ENCODE results near the gene PEX19. TPM values are rescaled to one million over a fixed set of nuclear protein-coding genes. Genes with fewer than 3 reads are reported as not detected.

Gene PEX19, protein sequence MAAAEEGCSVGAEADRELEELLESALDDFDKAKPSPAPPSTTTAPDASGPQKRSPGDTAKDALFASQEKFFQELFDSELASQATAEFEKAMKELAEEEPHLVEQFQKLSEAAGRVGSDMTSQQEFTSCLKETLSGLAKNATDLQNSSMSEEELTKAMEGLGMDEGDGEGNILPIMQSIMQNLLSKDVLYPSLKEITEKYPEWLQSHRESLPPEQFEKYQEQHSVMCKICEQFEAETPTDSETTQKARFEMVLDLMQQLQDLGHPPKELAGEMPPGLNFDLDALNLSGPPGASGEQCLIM
- total RNA-seq = 10 to 100 TPM; 15.6 to 18.5 TPM

DNA sequence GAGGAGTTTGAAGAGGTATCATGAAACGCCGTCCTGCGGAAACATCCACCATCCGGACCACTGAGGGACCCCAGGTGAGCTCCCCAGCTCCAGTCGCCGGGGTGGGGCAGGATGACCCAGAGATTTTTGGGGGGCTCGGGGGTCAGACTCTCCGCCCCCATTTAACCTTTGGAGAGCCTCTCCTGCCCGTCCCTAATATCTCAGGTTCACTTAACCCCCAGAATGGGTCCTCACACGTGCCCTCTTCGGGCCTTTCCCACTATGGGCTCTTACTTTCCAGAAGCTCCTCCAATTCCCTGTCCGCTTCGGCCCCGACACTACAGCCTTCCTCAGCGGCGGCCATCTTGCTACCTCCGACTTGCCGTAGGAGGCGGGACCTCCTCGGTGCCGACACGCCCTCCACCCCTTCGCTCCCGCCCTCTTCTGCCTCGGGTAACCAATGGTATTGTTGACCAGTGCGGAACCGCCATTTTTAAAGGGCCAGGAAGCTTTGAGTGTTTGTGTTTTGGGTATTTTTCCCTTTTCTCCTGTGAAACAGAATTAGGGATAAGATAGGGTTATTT, at the start of gene PEX19:
Gene PEX19 (minus strand): TSS at position 352 of the 563 bp plus-strand sequence. CDS start 9 bp downstream, at position 343.
- H3K27ac ChIP-seq = peak within 1 kb of the TSS; percentile 23 to 78 (median 72)
- H3K36me3 ChIP-seq (replicated peaks in 1 of 2; ENCODE audit: insufficient read depth in 1 of 2, low read depth in 2 of 2) = peaks cover 0 to 25% of the 10 kb centered on the region in 2 donors
- peaks cover 22% of the 10 kb centered on the region for H3K4me1 ChIP-seq
- H3K27me3 ChIP-seq = no peaks in the 10 kb centered on the region
- 0 to 1% methylated on average over 26 to 27 of the region's 27 CpGs for WGBS, 2 donors
- TF ChIP-seq, protein P1, sequence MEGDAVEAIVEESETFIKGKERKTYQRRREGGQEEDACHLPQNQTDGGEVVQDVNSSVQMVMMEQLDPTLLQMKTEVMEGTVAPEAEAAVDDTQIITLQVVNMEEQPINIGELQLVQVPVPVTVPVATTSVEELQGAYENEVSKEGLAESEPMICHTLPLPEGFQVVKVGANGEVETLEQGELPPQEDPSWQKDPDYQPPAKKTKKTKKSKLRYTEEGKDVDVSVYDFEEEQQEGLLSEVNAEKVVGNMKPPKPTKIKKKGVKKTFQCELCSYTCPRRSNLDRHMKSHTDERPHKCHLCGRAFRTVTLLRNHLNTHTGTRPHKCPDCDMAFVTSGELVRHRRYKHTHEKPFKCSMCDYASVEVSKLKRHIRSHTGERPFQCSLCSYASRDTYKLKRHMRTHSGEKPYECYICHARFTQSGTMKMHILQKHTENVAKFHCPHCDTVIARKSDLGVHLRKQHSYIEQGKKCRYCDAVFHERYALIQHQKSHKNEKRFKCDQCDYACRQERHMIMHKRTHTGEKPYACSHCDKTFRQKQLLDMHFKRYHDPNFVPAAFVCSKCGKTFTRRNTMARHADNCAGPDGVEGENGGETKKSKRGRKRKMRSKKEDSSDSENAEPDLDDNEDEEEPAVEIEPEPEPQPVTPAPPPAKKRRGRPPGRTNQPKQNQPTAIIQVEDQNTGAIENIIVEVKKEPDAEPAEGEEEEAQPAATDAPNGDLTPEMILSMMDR (IDR thresholded peaks at IDR 0.05) = no peak
- peak in 2 of 3 donors; percentile 80 to 82 for TF ChIP-seq POLR2A (IDR thresholded peaks at IDR 0.05)
- H3K9me3 ChIP-seq = no peaks in the 10 kb centered on the region
- peak; percentile 100 for ATAC-seq
- peak; percentile 92 to 95 (median 94) for DNase-seq
- intact Hi-C loops (cut with DNase I) = no loop called here
- H3K4me3 ChIP-seq = peak within 1 kb of the TSS; percentile 80 to 96

DNA sequence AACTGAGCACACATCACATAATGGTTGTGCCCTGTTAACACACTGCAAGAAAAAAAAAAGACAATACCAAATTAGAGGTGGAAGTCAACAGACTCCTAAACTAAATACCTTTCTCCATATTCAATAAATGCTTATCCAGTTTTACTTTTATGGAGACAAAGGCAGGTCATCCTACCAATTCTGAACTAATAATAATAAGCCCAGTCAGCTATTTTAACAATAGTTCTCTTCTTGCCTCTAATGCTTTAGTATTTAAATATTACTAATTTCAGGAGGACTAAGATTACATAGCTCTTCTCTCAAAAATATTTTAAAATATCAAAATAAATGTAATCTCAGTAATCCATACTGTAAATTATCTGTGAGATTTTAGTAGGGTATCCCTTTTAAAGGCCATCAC, 47.6 kb upstream of the PEX19 start:
- peaks cover 13 to 40% of the 10 kb centered on the region in 2 donors for H3K36me3 ChIP-seq (replicated peaks in 1 of 2; ENCODE audit: insufficient read depth in 1 of 2, low read depth in 2 of 2)
- DNase-seq = no peak
- intact Hi-C loops (cut with DNase I) = no loop called here
- no peak for TF ChIP-seq POLR2A (IDR thresholded peaks at IDR 0.05)
- TF ChIP-seq, protein P1 (IDR thresholded peaks at IDR 0.05) = no peak
- no peaks in the 10 kb centered on the region for H3K27me3 ChIP-seq
- no peaks in the 10 kb centered on the region for H3K4me1 ChIP-seq
- H3K27ac ChIP-seq = no peak overlapping the region
- ATAC-seq = no peak
- no peak overlapping the region for H3K4me3 ChIP-seq
- H3K9me3 ChIP-seq = no peaks in the 10 kb centered on the region

DNA sequence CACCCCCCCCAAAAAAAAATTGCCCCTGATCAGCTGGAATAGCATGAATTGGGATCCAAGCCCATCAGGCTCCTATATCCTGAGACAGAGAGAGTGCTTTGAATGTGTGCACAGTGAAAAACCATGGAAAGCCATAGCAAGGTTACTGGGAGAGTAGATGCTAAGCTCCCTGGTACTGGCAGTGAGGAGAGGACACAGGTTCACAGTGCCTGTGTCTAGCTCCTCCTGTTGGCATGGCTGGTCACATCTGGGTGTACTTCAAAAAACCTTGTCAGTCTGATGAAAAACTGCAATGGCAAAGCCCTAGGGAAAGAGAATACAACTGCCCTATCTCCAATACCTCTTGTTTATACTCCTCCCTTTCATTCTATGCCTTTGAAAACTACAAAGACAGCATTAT, 45.2 kb upstream of the PEX19 start:
- H3K36me3 ChIP-seq (replicated peaks in 1 of 2; ENCODE audit: insufficient read depth in 1 of 2, low read depth in 2 of 2) = peaks cover 13 to 44% of the 10 kb centered on the region in 2 donors
- TF ChIP-seq POLR2A (IDR thresholded peaks at IDR 0.05) = no peak
- TF ChIP-seq, protein P1 (IDR thresholded peaks at IDR 0.05) = no peak

DNA sequence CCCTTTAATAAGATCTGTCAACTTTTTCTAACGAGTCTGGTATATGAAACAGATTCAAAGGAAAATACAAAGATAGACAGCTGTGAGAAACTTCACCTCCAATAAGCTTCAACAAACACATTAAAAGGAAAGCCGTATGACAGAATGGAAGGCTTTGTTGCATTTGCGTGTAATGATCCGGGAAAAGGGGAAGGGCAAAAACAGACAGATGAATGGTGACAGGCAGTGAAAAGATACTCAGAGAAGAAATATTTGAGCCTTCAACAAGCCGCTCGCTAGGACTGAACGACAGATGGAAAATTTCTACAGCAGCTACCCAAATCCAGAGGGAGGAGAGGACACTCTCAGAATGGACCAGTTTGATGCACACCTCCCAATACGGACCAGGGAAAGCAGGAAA, 43.3 kb upstream of the PEX19 start:
- intact Hi-C loops (cut with DNase I) = no loop called here
- DNase-seq (no peak), ATAC-seq (no peak)
- Histone ChIP-seq H3K36me3 (replicated peaks in 1 of 2; ENCODE audit: insufficient read depth in 1 of 2, low read depth in 2 of 2) (peaks cover 13 to 34% of the 10 kb centered on the region in 2 donors), H3K27me3 (no peaks in the 10 kb centered on the region), H3K9me3 (no peaks in the 10 kb centered on the region), H3K4me3 (no peak overlapping the region), H3K4me1 (peaks cover 22% of the 10 kb centered on the region), H3K27ac (no peak overlapping the region)
- no peak for TF ChIP-seq POLR2A (IDR thresholded peaks at IDR 0.05)
- TF ChIP-seq, protein P1 (IDR thresholded peaks at IDR 0.05) = no peak
- WGBS, 2 donors = 64 to 69% methylated on average over 8 of the region's 8 CpGs

More for the DNA sequence above, 45.2 kb upstream of the PEX19 start:
- Histone ChIP-seq H3K4me1 (peaks cover 20% of the 10 kb centered on the region), H3K27me3 (no peaks in the 10 kb centered on the region), H3K27ac (no peak overlapping the region), H3K9me3 (no peaks in the 10 kb centered on the region), H3K4me3 (no peak overlapping the region)
- ATAC-seq = no peak
- no peak for DNase-seq
- intact Hi-C loops (cut with DNase I) = no loop called here
